ENCODE data around the gene SLC4A1AP.
"Not testable (repeated sequence)": the region's sequence is repeated elsewhere in the genome, so short reads cannot be mapped to it uniquely, and the experiment has no call there.

Gene SLC4A1AP

GRCh38 chr2:27653397-27653796, 10.3 kb upstream of the SLC4A1AP start:
- no peak for DNase-seq

- DNase-seq = no peak
Measured at GRCh38 chr2:27655155-27655951, 8.3 kb upstream of the SLC4A1AP start.

GRCh38 chr2:27661371-27661770, 2.3 kb upstream of the SLC4A1AP start:
- no peak for DNase-seq

GRCh38 chr2:27664154-27664574, 475 bp downstream of the SLC4A1AP start:
- no peak for DNase-seq

- DNase-seq = no peak
Measured at GRCh38 chr2:27664622-27665363, 1.1 kb downstream of the SLC4A1AP start.

- DNase-seq = no peak
Measured at GRCh38 chr2:27667446-27667845, 3.8 kb downstream of the SLC4A1AP start.

GRCh38 chr2:27671235-27671634, 7.5 kb downstream of the SLC4A1AP start:
- no peak for DNase-seq

GRCh38 chr2:27672723-27673486, 9.2 kb downstream of the SLC4A1AP start:
- DNase-seq = no peak

GRCh38 chr2:27680571-27680970, 16.9 kb downstream of the SLC4A1AP start:
- no peak for DNase-seq

GRCh38 chr2:27681841-27682240, 18.2 kb downstream of the SLC4A1AP start:
- DNase-seq = no peak

GRCh38 chr2:27682334-27682771, 18.7 kb downstream of the SLC4A1AP start:
- not testable (repeated sequence) for DNase-seq

GRCh38 chr2:27683390-27684071, 19.8 kb downstream of the SLC4A1AP start:
- peak; percentile 85 for DNase-seq

- not testable (repeated sequence) for DNase-seq
Measured at GRCh38 chr2:27685006-27685405, 21.3 kb downstream of the SLC4A1AP start.

GRCh38 chr2:27685577-27685976, 21.9 kb downstream of the SLC4A1AP start:
- no peak for DNase-seq

GRCh38 chr2:27687232-27687631, 23.5 kb downstream of the SLC4A1AP start:
- DNase-seq = no peak

GRCh38 chr2:27689424-27689823, 25.7 kb downstream of the SLC4A1AP start:
- DNase-seq = no peak

GRCh38 chr2:27690052-27690451, 26.4 kb downstream of the SLC4A1AP start:
- no peak for DNase-seq

GRCh38 chr2:27697660-27698059, 34.0 kb downstream of the SLC4A1AP start:
- DNase-seq = no peak

- DNase-seq = no peak
Measured at GRCh38 chr2:27701676-27702075, 38.0 kb downstream of the SLC4A1AP start.

- DNase-seq = no peak
Measured at GRCh38 chr2:27702302-27702701, 38.6 kb downstream of the SLC4A1AP start.

- peak; percentile 85 for DNase-seq
Measured at GRCh38 chr2:27703638-27704341, 40.1 kb downstream of the SLC4A1AP start.

GRCh38 chr2:27704342-27704876, 40.7 kb downstream of the SLC4A1AP start:
- DNase-seq = no peak
